Naive thymus-derived CD4-positive, alpha-beta T cell (primary cell): ENCODE data around the gene ALOXE3. TPM values are rescaled to one million over a fixed set of nuclear protein-coding genes. Genes with fewer than 3 reads are reported as not detected.
A peak's percentile ranks its signal among the peaks of the same experiment; 100 is the strongest.

Experiments used
- ATAC-seq: fragments of 150-1000 bp; cut with Tn5 transposase; 2 replicates; pipeline ENCODE4 v1.10.0; 2021; ENCODE audit warnings: mild to moderate bottlenecking, moderate library complexity
- CTCF ChIA-PET: fragments of 350-600 bp; sonication (Branson Sonifier 250); formaldehyde crosslinking; loops from one replicate; lab custom pipeline; 2021; ENCODE audit warnings: antibody characterized with exemption; lab: Charles Lee
- POLR2A ChIA-PET: fragments of 350-600 bp; sonication (Branson Sonifier 250); formaldehyde crosslinking; loops from one replicate; lab custom pipeline; 2021; ENCODE audit warnings: antibody characterized with exemption, inconsistent platforms; lab: Charles Lee
- DNase-seq, 9 donors: peaks; one replicate each; pipeline versions ENCODE4 v3.0.0 to v3.0.0-alpha.2; 2020 to 2022; ENCODE audit warnings: mixed read lengths in 1 of 9
- H3K27ac ChIP-seq: one replicate; pipeline ENCODE4 v1.7.0; 2013; ENCODE audit warnings: mild to moderate bottlenecking, low read depth, low read length, moderate library complexity
- H3K27me3 ChIP-seq, 2 donors: one replicate each; pipeline ENCODE4 v1.7.0; 2013; ENCODE audit warnings: low read length in 2 of 2, mild to moderate bottlenecking in 2 of 2, moderate library complexity in 2 of 2; ENCODE audit not compliant: control insufficient read depth in 2 of 2, insufficient read depth in 2 of 2
- H3K36me3 ChIP-seq, 3 experiments: 1 replicate in 2 of 3; 2 replicates in 1 of 3; pipeline ENCODE4 v1.7.0; 2013; ENCODE audit warnings: low read length in 3 of 3, mild to moderate bottlenecking in 3 of 3, moderate library complexity in 1 of 3; ENCODE audit not compliant: insufficient read depth in 3 of 3, control insufficient read depth in 2 of 3
- H3K4me1 ChIP-seq, 2 donors: one replicate each; pipeline ENCODE4 v1.7.0; 2013; ENCODE audit warnings: low read length in 2 of 2, mild to moderate bottlenecking in 2 of 2, moderate library complexity in 1 of 2; ENCODE audit not compliant: control insufficient read depth in 2 of 2, insufficient read depth in 2 of 2
- H3K4me3 ChIP-seq: 2 replicates; pipeline ENCODE4 v1.7.0; 2013; ENCODE audit warnings: mild to moderate bottlenecking, low read length
- H3K9me3 ChIP-seq, 3 experiments: 1 replicate in 2 of 3; 2 replicates in 1 of 3; pipeline ENCODE4 v1.7.0; 2013; ENCODE audit warnings: low read length in 3 of 3; ENCODE audit not compliant: control insufficient read depth in 2 of 3
- H3K27ac Mint-ChIP-seq, 9 donors: one replicate each; pipeline ENCODE4 v1.8.0; 2020 to 2022; ENCODE audit warnings: mixed read lengths in 9 of 9, mild to moderate bottlenecking in 8 of 9, moderate library complexity in 5 of 9, inconsistent platforms in 2 of 9
- H3K27me3 Mint-ChIP-seq, 5 donors: one replicate each; pipeline ENCODE4 v1.8.0; 2021 to 2022; ENCODE audit warnings: mixed read lengths in 5 of 5, mild to moderate bottlenecking in 1 of 5
- H3K36me3 Mint-ChIP-seq, 5 donors: one replicate each; pipeline ENCODE4 v1.8.0; 2020 to 2022; ENCODE audit warnings: mixed read lengths in 5 of 5, mild to moderate bottlenecking in 3 of 5, inconsistent platforms in 1 of 5
- H3K4me1 Mint-ChIP-seq, 7 donors: one replicate each; pipeline ENCODE4 v1.8.0; 2020 to 2022; ENCODE audit warnings: mixed read lengths in 7 of 7, mild to moderate bottlenecking in 3 of 7, inconsistent platforms in 1 of 7
- H3K4me3 Mint-ChIP-seq, 10 donors: one replicate each; pipeline ENCODE4 v1.8.0; 2020 to 2022; ENCODE audit warnings: mild to moderate bottlenecking in 10 of 10, mixed read lengths in 10 of 10, moderate library complexity in 6 of 10, inconsistent platforms in 2 of 10
- H3K9me3 Mint-ChIP-seq, 11 donors: one replicate each; pipeline ENCODE4 v1.8.0; 2020 to 2022; ENCODE audit warnings: mixed read lengths in 11 of 11, mild to moderate bottlenecking in 4 of 11, inconsistent platforms in 1 of 11, moderate library complexity in 1 of 11
- intact Hi-C, 2 donors: fragments of 100-400 bp; cut with micrococcal nuclease; formaldehyde crosslinking; loops; one replicate each; pipeline ENCODE4 v1.15.1; 2023
- polyA plus RNA-seq, 2 donors: library from polyadenylated mRNA; unstranded; fragments of 300-500 nt; fragmentation: Illumina TruSeq; gene quantifications; one replicate each; pipeline ENCODE4 v1.2.3, GENCODE V29; 2021
- total RNA-seq, 6 experiments: library from RNA in 5 of 6; stranded (reverse) in 5 of 6; gene quantifications; 1 replicate in 5 of 6; 2 replicates in 1 of 6; pipeline ENCODE4 v1.2.3 and lab custom pipeline; 2021 to 2026

Gene ALOXE3
- total and polyA plus RNA-seq, 7 experiments from 2014 or later, result 0.11 to 1.6 (median 0.75) TPM; not detected in 1

- CTCF ChIA-PET, result interaction anchor here (0.7 to 13.2 kb wide), 25 partner anchors 7 to 181 kb away, joined by 3 to 248 read pairs (median 6); partner anchors contain the start of genes ALOX12B, BORCS6 and SLC25A35
- intact Hi-C loops, result loop anchor here (1.0 to 2.0 kb wide), 17 partner anchors 18 to 433 kb away; partner anchors contain the start of genes SLC25A35 (in 2 of the 2), KDM6B (in 1 of the 2), RPL26 (in 1 of the 2) and TP53 (in 1 of the 2)
- POLR2A ChIA-PET, result interaction anchor here (0.6 to 4.8 kb wide), 34 partner anchors 10 to 828 kb away, joined by 3 to 55 read pairs (median 6); partner anchors contain the start of genes BORCS6, CTC1, NAA38 and NDEL1
- Histone ChIP-seq H3K9me3 (no peaks in the 10 kb centered on the region), H3K27ac (peak overlapping the region; percentile 64), H3K27me3 (peaks cover 0 to 9% of the 10 kb centered on the region in 2 donors), H3K36me3 (no peaks in the 10 kb centered on the region), H3K4me1 (peaks cover 52 to 54% of the 10 kb centered on the region in 2 donors), H3K4me3 (peak overlapping the region; percentile 95)
- ATAC-seq (peak; percentile 71), DNase-seq (peak in 8 of 9 donors; percentile 89 to 94 (median 92))
- Mint-ChIP-seq H3K9me3 (peaks cover 0 to 31% (median 0%) of the 10 kb centered on the region in 11 donors), H3K27ac (peak overlapping the region; percentile 94 to 100 (median 99)), H3K4me1 (peaks cover 35 to 68% (median 62%) of the 10 kb centered on the region in 7 donors), H3K36me3 (peaks cover 0 to 9% (median 0%) of the 10 kb centered on the region in 5 donors), H3K4me3 (peak overlapping the region; percentile 88 to 99 (median 93)), H3K27me3 (peaks cover 4 to 77% (median 45%) of the 10 kb centered on the region in 5 donors)
Observed at GRCh38 chr17:8119581-8120519, 1.5 kb upstream of the ALOXE3 start.

- H3K4me3 ChIP-seq, result peak overlapping the region; percentile 95
Observed at GRCh38 chr17:8118769-8119580, 661 bp upstream of the ALOXE3 start.

GRCh38 chr17:8117367-8117979 lies 841 bp downstream of the ALOXE3 start:
- Mint-ChIP-seq H3K27me3 (peaks cover 14 to 77% (median 45%) of the 10 kb centered on the region in 5 donors), H3K4me1 (peaks cover 17 to 48% (median 38%) of the 10 kb centered on the region in 7 donors), H3K4me3 (peak overlapping the region; percentile 88 to 99 (median 94)), H3K27ac (peak overlapping the region in 3 of 9 donors; percentile 56 to 100 (median 94)), H3K9me3 (peaks cover 0 to 25% (median 0%) of the 10 kb centered on the region in 11 donors), H3K36me3 (peaks cover 0 to 9% (median 0%) of the 10 kb centered on the region in 5 donors)
- ATAC-seq, result no peak
- ChIA-PET CTCF (interaction anchor here (2.8 to 13.2 kb wide), 6 partner anchors 8 to 43 kb away, joined by 9 to 248 read pairs (median 22); partner anchors contain the start of gene ALOX12B), POLR2A (interaction anchor here (0.7 to 4.8 kb wide), 13 partner anchors 8 to 260 kb away, joined by 3 to 55 read pairs (median 4); partner anchors contain the start of genes BORCS6, CTC1 and NAA38)
- Histone ChIP-seq H3K36me3 (no peaks in the 10 kb centered on the region), H3K9me3 (no peaks in the 10 kb centered on the region), H3K27ac (peak overlapping the region; percentile 64), H3K4me1 (peaks cover 31 to 32% of the 10 kb centered on the region in 2 donors), H3K4me3 (peak overlapping the region; percentile 95), H3K27me3 (peaks cover 0 to 15% of the 10 kb centered on the region in 2 donors)
- peak in 1 of 9 donors; percentile 8 for DNase-seq
- intact Hi-C loops, result no loop called here

More at GRCh38 chr17:8118769-8119580, 661 bp upstream of the ALOXE3 start:
- DNase-seq (peak; percentile 78 to 92 (median 90)), ATAC-seq (peak; percentile 76)
- H3K27me3 Mint-ChIP-seq, result peaks cover 9 to 77% (median 45%) of the 10 kb centered on the region in 5 donors
- Histone ChIP-seq H3K27me3 (peaks cover 0 to 12% of the 10 kb centered on the region in 2 donors), H3K9me3 (no peaks in the 10 kb centered on the region), H3K27ac (peak overlapping the region; percentile 64), H3K4me1 (peaks cover 44 to 46% of the 10 kb centered on the region in 2 donors), H3K36me3 (no peaks in the 10 kb centered on the region)
- H3K27ac Mint-ChIP-seq, result peak overlapping the region; percentile 94 to 100 (median 99)
- H3K36me3 Mint-ChIP-seq, result peaks cover 0 to 9% (median 0%) of the 10 kb centered on the region in 5 donors
- peak overlapping the region; percentile 88 to 99 (median 94) for H3K4me3 Mint-ChIP-seq
- intact Hi-C loops, result loop anchor here (1.0 to 2.0 kb wide), 20 partner anchors 9 to 432 kb away; partner anchors contain the start of genes SLC25A35 (in 2 of the 2), KDM6B (in 1 of the 2), NAA38 (in 1 of the 2) and RPL26 (in 1 of the 2)
- POLR2A ChIA-PET, result interaction anchor here (0.6 to 4.8 kb wide), 28 partner anchors 9 to 829 kb away, joined by 3 to 55 read pairs (median 6); partner anchors contain the start of genes BORCS6, CTC1, NAA38 and NDEL1
- peaks cover 0 to 26% (median 0%) of the 10 kb centered on the region in 11 donors for H3K9me3 Mint-ChIP-seq
- CTCF ChIA-PET, result interaction anchor here (0.6 to 13.2 kb wide), 26 partner anchors 8 to 182 kb away, joined by 3 to 248 read pairs (median 6); partner anchors contain the start of genes ALOX12B, BORCS6 and SLC25A35
- H3K4me1 Mint-ChIP-seq, result peaks cover 27 to 61% (median 53%) of the 10 kb centered on the region in 7 donors

- CTCF ChIA-PET, result interaction anchor here (0.6 to 13.2 kb wide), 6 partner anchors 12 to 294 kb away, joined by 3 to 248 read pairs (median 6); partner anchors contain the start of gene ALOX12B
- H3K9me3 ChIP-seq, result no peaks in the 10 kb centered on the region
- H3K27me3 ChIP-seq, result peaks cover 0 to 12% of the 10 kb centered on the region in 2 donors
- no peak for ATAC-seq
- POLR2A ChIA-PET, result interaction anchor here (0.7 to 4.8 kb wide), 11 partner anchors 10 to 259 kb away, joined by 3 to 55 read pairs (median 4); partner anchors contain the start of genes BORCS6, CTC1 and NAA38
- peaks cover 24 to 28% of the 10 kb centered on the region in 2 donors for H3K4me1 ChIP-seq
- Mint-ChIP-seq H3K4me3 (peak overlapping the region in 8 of 10 donors; percentile 29 to 96 (median 64)), H3K4me1 (peaks cover 17 to 45% (median 36%) of the 10 kb centered on the region in 7 donors), H3K9me3 (peaks cover 0 to 25% (median 0%) of the 10 kb centered on the region in 11 donors), H3K27ac (peak overlapping the region in 1 of 9 donors; percentile 31), H3K27me3 (peaks cover 14 to 80% (median 45%) of the 10 kb centered on the region in 5 donors), H3K36me3 (peaks cover 0 to 9% (median 0%) of the 10 kb centered on the region in 5 donors)
- intact Hi-C loops, result no loop called here
- no peak overlapping the region for H3K27ac ChIP-seq
- no peaks in the 10 kb centered on the region for H3K36me3 ChIP-seq
- no peak overlapping the region for H3K4me3 ChIP-seq
- DNase-seq, result peak in 1 of 9 donors; percentile 8
Observed at GRCh38 chr17:8116776-8117175, 1.5 kb downstream of the ALOXE3 start.

GRCh38 chr17:8110907-8111306 lies 7.4 kb downstream of the ALOXE3 start:
- Histone ChIP-seq H3K27ac (no peak overlapping the region), H3K9me3 (no peaks in the 10 kb centered on the region), H3K4me1 (peaks cover 0 to 4% of the 10 kb centered on the region in 2 donors), H3K4me3 (no peak overlapping the region), H3K27me3 (peaks cover 0 to 10% of the 10 kb centered on the region in 2 donors), H3K36me3 (no peaks in the 10 kb centered on the region)
- peaks cover 0 to 8% (median 5%) of the 10 kb centered on the region in 7 donors for H3K4me1 Mint-ChIP-seq
- H3K27ac Mint-ChIP-seq, result peak overlapping the region in 3 of 9 donors; percentile 48 to 82 (median 62)
- H3K4me3 Mint-ChIP-seq, result peak overlapping the region in 8 of 10 donors; percentile 25 to 81 (median 64)
- no peaks in the 10 kb centered on the region for H3K9me3 Mint-ChIP-seq
- no peak for DNase-seq
- intact Hi-C loops, result loop anchor here (1.0 to 2.0 kb wide), 6 partner anchors 7 to 51 kb away; partner anchors contain the start of gene ALOXE3 (in 1 of the 2)
- CTCF ChIA-PET, result interaction anchor here (0.6 to 13.2 kb wide), 17 partner anchors 8 to 190 kb away, joined by 3 to 248 read pairs (median 4); partner anchors contain the start of genes ALOX12B and ALOXE3
- H3K27me3 Mint-ChIP-seq, result peaks cover 14 to 52% (median 34%) of the 10 kb centered on the region in 5 donors
- POLR2A ChIA-PET, result interaction anchor here (0.6 to 3.8 kb wide), 11 partner anchors 8 to 185 kb away, joined by 3 to 36 read pairs (median 6); partner anchors contain the start of genes ALOXE3, CNTROB, SLC25A35 and TRAPPC1
- ATAC-seq, result no peak
- H3K36me3 Mint-ChIP-seq, result no peaks in the 10 kb centered on the region
